Thyroid gland (tissue), 4 donors: ENCODE results near the gene ME3. TPM values are rescaled to one million over a fixed set of nuclear protein-coding genes. Genes with fewer than 3 reads are reported as not detected.
"Not testable (repeated sequence)": the region's sequence is repeated elsewhere in the genome, so short reads cannot be mapped to it uniquely, and the experiment has no call there.

Experiments used
- DNase-seq, 2 donors: peaks; one replicate each; pipeline ENCODE4 v3.0.0-alpha.2; 2019
- H3K27ac ChIP-seq, 3 donors: fragments of 200-600 bp; sonication (generic); 1 replicate in 2 of 3; 2 replicates in 1 of 3; pipeline ENCODE4 v1.5.1; 2016 to 2019; ENCODE audit warnings: mild to moderate bottlenecking in 1 of 3, moderate library complexity in 1 of 3
- H3K27me3 ChIP-seq: fragments of 200-600 bp; sonication (generic); one replicate; pipeline ENCODE4 v1.5.1; 2019
- H3K36me3 ChIP-seq, 2 donors: fragments of 200-600 bp; sonication (generic); one replicate each; pipeline ENCODE4 v1.5.1; 2016 to 2019
- H3K4me1 ChIP-seq, 2 donors: fragments of 200-600 bp; sonication (generic); one replicate each; pipeline ENCODE4 v1.5.1; 2017 to 2019
- H3K4me3 ChIP-seq, 3 donors: fragments of 200-600 bp; sonication (generic); replicated peaks in 1 of 3; 1 replicate in 2 of 3; 2 replicates in 1 of 3; pipeline ENCODE4 v1.5.1; 2016; ENCODE audit warnings: mild to moderate bottlenecking in 1 of 3
- H3K9me3 ChIP-seq: fragments of 200-600 bp; sonication (generic); one replicate; pipeline ENCODE4 v1.5.1; 2017
- POLR2A ChIP-seq, 2 donors: fragments of 450-650 bp; IDR thresholded peaks; one replicate each; pipeline ENCODE4 v1.6.1; 2017; ENCODE audit warnings: antibody characterized with exemption in 2 of 2, mild to moderate bottlenecking in 2 of 2, moderate library complexity in 1 of 2
- WGBS, 2 donors: methylation state at CpG; one replicate each; pipeline ENCODE4 v1.1.5; 2017; 5-methylcytosine and 5-hydroxymethylcytosine counted together
- intact Hi-C: fragments of 100-400 bp; cut with DNase I; formaldehyde crosslinking; loops from one replicate; pipeline ENCODE4 v1.15.1; 2023
- total RNA-seq, 4 donors: library from RNA; depleted of rRNA; stranded (reverse); fragments of >200 nt; gene quantifications; one replicate each; pipeline ENCODE4 v1.2.3, GENCODE V29; 2016
- TF ChIP-seq, protein P1 (sequence below), 6 experiments: fragments of 200-600 bp in 3 of 6; fragments of 450-650 bp in 3 of 6; sonication (generic) in 3 of 6; IDR thresholded peaks; one replicate each; pipeline ENCODE4 v1.5.1; 2016 to 2019; ENCODE audit warnings: antibody characterized with exemption in 6 of 6, mild to moderate bottlenecking in 2 of 6, inconsistent platforms in 1 of 6, moderate library complexity in 1 of 6

The ME3 gene
- total RNA-seq, 4 donors from 2014 or later: 29.1 to 53.5 (median 37.1) TPM

DNA sequence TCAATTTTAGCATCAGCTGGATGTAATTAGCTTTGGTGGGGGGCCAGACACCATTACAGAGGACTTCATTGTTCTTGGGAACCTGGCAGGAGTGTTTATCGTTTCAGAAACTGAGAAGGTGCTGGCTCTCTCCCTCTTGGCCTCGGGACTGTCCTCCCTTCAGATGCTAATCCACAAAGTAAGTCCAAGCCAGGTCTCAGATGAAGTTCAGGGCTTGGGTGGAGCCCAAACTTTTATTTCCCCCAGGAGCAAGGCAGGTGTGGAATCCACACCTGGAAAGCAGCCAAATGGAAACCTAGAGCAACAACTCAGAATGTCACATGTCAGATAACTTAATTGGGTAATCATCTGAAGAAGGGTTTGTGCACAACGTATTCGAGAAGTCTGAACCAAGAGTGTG is 119.2 kb downstream of the ME3 start:
- peak overlapping the region in 1 of 3 donors; percentile 51 for H3K27ac ChIP-seq
- peak in 1 of 2 donors; percentile 16 for DNase-seq
- TF ChIP-seq, protein P1, sequence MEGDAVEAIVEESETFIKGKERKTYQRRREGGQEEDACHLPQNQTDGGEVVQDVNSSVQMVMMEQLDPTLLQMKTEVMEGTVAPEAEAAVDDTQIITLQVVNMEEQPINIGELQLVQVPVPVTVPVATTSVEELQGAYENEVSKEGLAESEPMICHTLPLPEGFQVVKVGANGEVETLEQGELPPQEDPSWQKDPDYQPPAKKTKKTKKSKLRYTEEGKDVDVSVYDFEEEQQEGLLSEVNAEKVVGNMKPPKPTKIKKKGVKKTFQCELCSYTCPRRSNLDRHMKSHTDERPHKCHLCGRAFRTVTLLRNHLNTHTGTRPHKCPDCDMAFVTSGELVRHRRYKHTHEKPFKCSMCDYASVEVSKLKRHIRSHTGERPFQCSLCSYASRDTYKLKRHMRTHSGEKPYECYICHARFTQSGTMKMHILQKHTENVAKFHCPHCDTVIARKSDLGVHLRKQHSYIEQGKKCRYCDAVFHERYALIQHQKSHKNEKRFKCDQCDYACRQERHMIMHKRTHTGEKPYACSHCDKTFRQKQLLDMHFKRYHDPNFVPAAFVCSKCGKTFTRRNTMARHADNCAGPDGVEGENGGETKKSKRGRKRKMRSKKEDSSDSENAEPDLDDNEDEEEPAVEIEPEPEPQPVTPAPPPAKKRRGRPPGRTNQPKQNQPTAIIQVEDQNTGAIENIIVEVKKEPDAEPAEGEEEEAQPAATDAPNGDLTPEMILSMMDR (IDR thresholded peaks at IDR 0.05): no peak
- no peak for TF ChIP-seq POLR2A (IDR thresholded peaks at IDR 0.05)
- H3K9me3 ChIP-seq: no peaks in the 10 kb centered on the region
- peaks cover 23 to 38% of the 10 kb centered on the region in 2 donors for H3K4me1 ChIP-seq
- H3K27me3 ChIP-seq: no peaks in the 10 kb centered on the region
- intact Hi-C loops: no loop called here
- H3K36me3 ChIP-seq: no peaks in the 10 kb centered on the region
- WGBS, 2 donors: 52 to 54% methylated on average over 4 of the region's 4 CpGs
- H3K4me3 ChIP-seq: no peak overlapping the region

DNA sequence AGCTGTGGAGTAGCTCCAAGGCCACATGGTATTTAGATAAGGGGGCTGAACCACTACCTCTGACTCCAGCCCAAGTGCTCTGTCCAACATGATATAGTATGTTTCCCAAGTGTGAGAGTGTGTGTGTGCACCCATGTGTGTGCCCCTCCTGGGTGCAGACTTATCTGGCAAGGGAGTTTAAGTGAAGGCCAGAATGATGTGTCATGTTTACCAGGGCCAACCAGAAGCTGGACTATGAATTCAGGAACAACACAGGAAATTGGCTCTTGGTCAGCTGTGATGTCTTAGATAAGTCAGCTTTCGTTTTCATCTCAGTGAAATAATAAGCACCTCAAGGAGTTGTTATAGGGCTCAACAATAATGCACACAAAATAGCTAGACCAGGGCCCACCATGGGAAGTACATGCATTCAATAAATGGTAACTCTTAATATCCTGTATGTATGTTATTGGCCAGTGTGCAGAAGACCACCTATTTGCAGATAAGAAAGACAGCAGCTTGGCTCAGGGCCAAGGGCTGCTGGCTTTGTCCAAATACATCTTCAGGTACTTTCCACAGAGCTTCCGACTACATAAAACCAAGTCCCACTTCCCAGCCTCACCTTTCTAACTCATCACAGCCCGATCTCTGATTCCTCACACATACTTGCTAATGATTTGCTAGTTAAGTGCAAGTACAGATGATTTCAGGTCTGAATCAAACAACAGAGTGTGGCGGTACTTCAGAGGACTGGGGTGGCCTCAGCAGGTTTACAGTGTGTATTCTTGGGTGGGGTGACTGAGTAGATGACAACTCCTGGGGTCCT is 120.9 kb downstream of the ME3 start:
- WGBS, 2 donors: 63 to 67% methylated on average over 4 of the region's 4 CpGs
- Histone ChIP-seq H3K36me3 (no peaks in the 10 kb centered on the region), H3K4me3 (no peak overlapping the region), H3K4me1 (peaks cover 26 to 37% of the 10 kb centered on the region in 2 donors), H3K9me3 (no peaks in the 10 kb centered on the region), H3K27ac (peak overlapping the region; percentile 44 to 67 (median 51)), H3K27me3 (no peaks in the 10 kb centered on the region)
- intact Hi-C loops: no loop called here
- TF ChIP-seq, protein P1 (IDR thresholded peaks at IDR 0.05): no peak
- TF ChIP-seq POLR2A (IDR thresholded peaks at IDR 0.05): no peak
- peak in 1 of 2 donors; percentile 20 for DNase-seq

DNA sequence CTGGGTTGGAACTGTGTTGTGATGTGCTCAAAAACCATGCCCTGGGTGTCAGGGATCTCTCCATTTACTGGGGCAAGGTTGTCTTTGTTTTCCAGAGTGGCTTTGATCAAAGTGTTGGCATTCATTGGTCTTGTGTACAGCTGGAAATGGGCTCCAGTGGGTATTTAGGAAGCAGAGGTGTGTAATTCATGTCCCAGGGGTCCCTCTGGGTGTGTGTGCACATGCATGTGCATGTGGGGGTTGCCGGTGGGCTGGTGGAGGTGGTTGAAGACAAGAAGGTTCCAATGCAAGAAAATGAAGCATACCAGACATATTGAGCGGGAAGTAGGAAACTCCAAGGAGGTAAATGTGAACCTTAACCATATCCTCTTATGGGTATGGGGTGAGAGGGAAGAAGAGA is 121.7 kb downstream of the ME3 start:
- TF ChIP-seq, protein P1 (IDR thresholded peaks at IDR 0.05): no peak
- TF ChIP-seq POLR2A (IDR thresholded peaks at IDR 0.05): no peak
- intact Hi-C loops: no loop called here
- WGBS, 2 donors: 97 to 100% methylated on average over 2 of the region's 2 CpGs

DNA sequence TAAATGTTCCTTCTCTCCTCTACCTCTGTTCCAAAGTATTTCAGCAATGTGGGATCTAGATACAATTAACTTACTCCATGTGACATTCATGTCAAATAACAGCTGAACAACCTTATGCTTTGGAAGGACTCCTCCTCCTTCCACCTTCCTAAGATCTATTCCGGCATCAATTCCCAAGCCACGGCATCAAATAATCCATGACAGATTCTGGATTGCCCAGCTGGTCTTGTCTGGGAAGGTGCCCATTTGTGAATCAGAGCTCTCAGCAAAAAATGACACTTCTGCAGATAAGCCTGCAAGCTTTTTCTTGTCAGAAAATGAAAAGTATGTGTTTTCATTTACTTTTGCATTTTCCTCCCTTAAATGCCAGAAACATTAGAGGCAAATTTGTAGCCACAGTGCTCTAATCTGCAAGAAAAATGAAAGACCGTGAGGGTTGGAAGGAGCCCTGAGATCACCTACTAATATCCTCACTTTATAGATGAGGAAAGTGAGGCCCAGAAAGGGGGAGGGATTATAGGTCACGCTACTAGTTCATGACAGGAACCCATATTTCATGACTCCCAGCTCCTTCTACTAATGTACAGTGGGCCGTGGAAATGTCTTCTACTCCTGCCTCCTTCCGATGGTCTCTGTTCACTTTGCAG is 124.0 kb downstream of the ME3 start:
- DNase-seq: no peak
- TF ChIP-seq POLR2A (IDR thresholded peaks at IDR 0.05): no peak
- TF ChIP-seq, protein P1 (IDR thresholded peaks at IDR 0.05): no peak
- 74 to 76% methylated on average over 6 of the region's 6 CpGs for WGBS, 2 donors
- Histone ChIP-seq H3K27ac (peak overlapping the region in 2 of 3 donors; percentile 8 to 73), H3K9me3 (no peaks in the 10 kb centered on the region), H3K27me3 (no peaks in the 10 kb centered on the region), H3K4me1 (peaks cover 18 to 27% of the 10 kb centered on the region in 2 donors), H3K4me3 (no peak overlapping the region), H3K36me3 (no peaks in the 10 kb centered on the region)
- intact Hi-C loops: no loop called here

More for the DNA sequence above, 121.7 kb downstream of the ME3 start:
- H3K27me3 ChIP-seq: no peaks in the 10 kb centered on the region
- no peaks in the 10 kb centered on the region for H3K9me3 ChIP-seq
- no peak for DNase-seq
- H3K36me3 ChIP-seq: no peaks in the 10 kb centered on the region
- H3K4me1 ChIP-seq: peaks cover 26 to 33% of the 10 kb centered on the region in 2 donors
- no peak overlapping the region for H3K4me3 ChIP-seq
- peak overlapping the region in 2 of 3 donors; percentile 26 to 67 for H3K27ac ChIP-seq

DNA sequence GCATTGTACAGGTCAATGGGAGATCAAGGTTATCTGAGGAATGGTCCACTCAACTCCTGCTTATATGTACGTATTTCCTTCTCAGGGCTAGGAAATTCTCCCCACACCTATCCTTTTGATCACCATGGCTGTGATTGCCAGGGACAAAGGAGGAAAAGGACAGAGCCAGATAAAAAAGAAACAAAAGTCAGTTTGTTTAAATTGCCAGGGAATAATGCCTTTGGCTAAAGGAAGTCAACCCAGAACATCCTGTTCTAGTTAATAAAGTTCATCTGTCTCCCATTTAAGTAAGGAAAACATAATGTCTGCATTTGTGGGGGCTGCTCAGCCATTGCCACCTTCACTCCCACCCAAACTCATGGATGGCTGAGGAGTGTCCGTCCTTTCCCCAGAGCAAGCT is 124.7 kb downstream of the ME3 start:
- intact Hi-C loops: no loop called here
- Histone ChIP-seq H3K27me3 (no peaks in the 10 kb centered on the region), H3K27ac (peak overlapping the region in 2 of 3 donors; percentile 8 to 73), H3K4me3 (no peak overlapping the region), H3K4me1 (peaks cover 13 to 25% of the 10 kb centered on the region in 2 donors), H3K9me3 (no peaks in the 10 kb centered on the region), H3K36me3 (no peaks in the 10 kb centered on the region)
- 70 to 82% methylated on average over 2 of the region's 2 CpGs for WGBS, 2 donors
- TF ChIP-seq, protein P1 (IDR thresholded peaks at IDR 0.05): no peak
- TF ChIP-seq POLR2A (IDR thresholded peaks at IDR 0.05): no peak
- DNase-seq: no peak

DNA sequence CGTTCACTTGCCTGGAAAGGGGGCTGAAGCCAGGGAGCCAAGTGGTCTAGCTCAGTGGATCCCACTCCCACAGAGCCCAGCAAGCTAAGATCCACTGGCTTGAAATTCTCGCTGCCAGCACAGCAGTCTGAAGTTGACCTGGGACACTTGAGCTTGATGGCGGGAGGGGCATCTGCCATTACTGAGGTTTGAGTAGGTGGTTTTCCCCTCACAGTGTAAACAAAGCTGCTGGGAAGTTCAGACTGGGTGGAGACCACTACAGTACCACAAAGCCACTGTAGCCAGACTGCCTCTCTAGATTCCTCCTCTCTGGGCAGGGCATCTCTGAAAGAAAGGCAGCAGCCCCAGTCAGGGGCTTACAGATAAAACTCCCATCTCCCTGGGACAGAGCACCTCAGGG is 131.1 kb downstream of the ME3 start:
- H3K27ac ChIP-seq, DNase-seq, H3K4me3 ChIP-seq, H3K4me1 ChIP-seq, H3K27me3 ChIP-seq, intact Hi-C loops, H3K9me3 ChIP-seq, H3K36me3 ChIP-seq: not testable (repeated sequence)
- WGBS, 2 donors: 37 to 44% methylated on average over 2 to 3 of the region's 3 CpGs
